ENCODE measurements around the gene RNH1. TPM values are rescaled to one million over a fixed set of nuclear protein-coding genes. Genes with fewer than 3 reads are reported as not detected.

The RNH1 gene
- total RNA-seq, 1 donor from 2014 or later: 126 TPM

- intact Hi-C loops (cut with micrococcal nuclease): no loop called here
- DNase-seq (ENCODE audit: low spot score): peak; percentile 24
- H3K4me3 Mint-ChIP-seq: peak overlapping the region; percentile 34
Observed at GRCh38 chr11:456533-456932, 50.5 kb downstream of the RNH1 start.

GRCh38 chr11:455566-456147, 51.4 kb downstream of the RNH1 start:
- Mint-ChIP-seq H3K9me3 (no peaks in the 10 kb centered on the region), H3K4me1 (ENCODE audit: low read depth) (peaks cover 34% of the 10 kb centered on the region), H3K36me3 (ENCODE audit: low read depth) (peaks cover 31% of the 10 kb centered on the region), H3K4me3 (no peak overlapping the region), H3K27ac (no peak overlapping the region), H3K27me3 (ENCODE audit: insufficient read depth) (no peaks in the 10 kb centered on the region)
- no peak for DNase-seq (ENCODE audit: low spot score)
- intact Hi-C loops (cut with micrococcal nuclease): no loop called here

More at GRCh38 chr11:456533-456932, 50.5 kb downstream of the RNH1 start:
- H3K4me1 Mint-ChIP-seq (ENCODE audit: low read depth): peaks cover 25% of the 10 kb centered on the region
- no peaks in the 10 kb centered on the region for H3K27me3 Mint-ChIP-seq (ENCODE audit: insufficient read depth)
- peak overlapping the region; percentile 66 for H3K27ac Mint-ChIP-seq
- peaks cover 31% of the 10 kb centered on the region for H3K36me3 Mint-ChIP-seq (ENCODE audit: low read depth)
- H3K9me3 Mint-ChIP-seq: no peaks in the 10 kb centered on the region

GRCh38 chr11:454801-455565, 52.1 kb downstream of the RNH1 start:
- Mint-ChIP-seq H3K36me3 (ENCODE audit: low read depth) (peaks cover 31% of the 10 kb centered on the region), H3K9me3 (no peaks in the 10 kb centered on the region), H3K4me1 (ENCODE audit: low read depth) (peaks cover 34% of the 10 kb centered on the region), H3K4me3 (no peak overlapping the region), H3K27me3 (ENCODE audit: insufficient read depth) (no peaks in the 10 kb centered on the region), H3K27ac (no peak overlapping the region)
- intact Hi-C loops (cut with micrococcal nuclease): no loop called here
- DNase-seq (ENCODE audit: low spot score): no peak

GRCh38 chr11:454043-454442, 53.0 kb downstream of the RNH1 start:
- H3K4me1 Mint-ChIP-seq (ENCODE audit: low read depth): peaks cover 34% of the 10 kb centered on the region
- H3K36me3 Mint-ChIP-seq (ENCODE audit: low read depth): peaks cover 31% of the 10 kb centered on the region
- no peak for DNase-seq (ENCODE audit: low spot score)
- no peaks in the 10 kb centered on the region for H3K9me3 Mint-ChIP-seq
- intact Hi-C loops (cut with micrococcal nuclease): no loop called here
- H3K27me3 Mint-ChIP-seq (ENCODE audit: insufficient read depth): no peaks in the 10 kb centered on the region
- no peak overlapping the region for H3K4me3 Mint-ChIP-seq
- peak overlapping the region; percentile 29 for H3K27ac Mint-ChIP-seq

- no peak for DNase-seq (ENCODE audit: low spot score)
- peaks cover 38% of the 10 kb centered on the region for H3K4me1 Mint-ChIP-seq (ENCODE audit: low read depth)
- H3K36me3 Mint-ChIP-seq (ENCODE audit: low read depth): peaks cover 31% of the 10 kb centered on the region
Observed at GRCh38 chr11:453564-453963, 53.5 kb downstream of the RNH1 start.

GRCh38 chr11:452916-453527, 54.0 kb downstream of the RNH1 start:
- no peak for DNase-seq (ENCODE audit: low spot score)
- H3K9me3 Mint-ChIP-seq: no peaks in the 10 kb centered on the region
- H3K27ac Mint-ChIP-seq: no peak overlapping the region
- intact Hi-C loops (cut with micrococcal nuclease): no loop called here
- H3K4me3 Mint-ChIP-seq: peak overlapping the region; percentile 59
- peaks cover 39% of the 10 kb centered on the region for H3K4me1 Mint-ChIP-seq (ENCODE audit: low read depth)
- peaks cover 31% of the 10 kb centered on the region for H3K36me3 Mint-ChIP-seq (ENCODE audit: low read depth)
- H3K27me3 Mint-ChIP-seq (ENCODE audit: insufficient read depth): no peaks in the 10 kb centered on the region

More at GRCh38 chr11:453564-453963, 53.5 kb downstream of the RNH1 start:
- H3K27me3 Mint-ChIP-seq (ENCODE audit: insufficient read depth): no peaks in the 10 kb centered on the region
- intact Hi-C loops (cut with micrococcal nuclease): no loop called here
- H3K27ac Mint-ChIP-seq: no peak overlapping the region
- no peaks in the 10 kb centered on the region for H3K9me3 Mint-ChIP-seq
- no peak overlapping the region for H3K4me3 Mint-ChIP-seq

- Mint-ChIP-seq H3K9me3 (no peaks in the 10 kb centered on the region), H3K4me3 (peak overlapping the region; percentile 19), H3K27ac (no peak overlapping the region), H3K36me3 (ENCODE audit: low read depth) (peaks cover 30% of the 10 kb centered on the region), H3K4me1 (ENCODE audit: low read depth) (peaks cover 34% of the 10 kb centered on the region), H3K27me3 (ENCODE audit: insufficient read depth) (no peaks in the 10 kb centered on the region)
- DNase-seq (ENCODE audit: low spot score): no peak
- intact Hi-C loops (cut with micrococcal nuclease): no loop called here
Observed at GRCh38 chr11:452203-452744, 54.8 kb downstream of the RNH1 start.

GRCh38 chr11:451738-452137, 55.3 kb downstream of the RNH1 start:
- H3K4me1 Mint-ChIP-seq (ENCODE audit: low read depth): peaks cover 29% of the 10 kb centered on the region
- no peaks in the 10 kb centered on the region for H3K9me3 Mint-ChIP-seq
- no peak overlapping the region for H3K27ac Mint-ChIP-seq
- no peak for DNase-seq (ENCODE audit: low spot score)
- intact Hi-C loops (cut with micrococcal nuclease): no loop called here
- peaks cover 26% of the 10 kb centered on the region for H3K36me3 Mint-ChIP-seq (ENCODE audit: low read depth)
- peak overlapping the region; percentile 98 for H3K4me3 Mint-ChIP-seq
- no peaks in the 10 kb centered on the region for H3K27me3 Mint-ChIP-seq (ENCODE audit: insufficient read depth)

GRCh38 chr11:450809-451451, 56.1 kb downstream of the RNH1 start:
- Mint-ChIP-seq H3K27me3 (ENCODE audit: insufficient read depth) (no peaks in the 10 kb centered on the region), H3K27ac (peak overlapping the region; percentile 95), H3K4me1 (ENCODE audit: low read depth) (peaks cover 21% of the 10 kb centered on the region), H3K4me3 (peak overlapping the region; percentile 98), H3K36me3 (ENCODE audit: low read depth) (peaks cover 21% of the 10 kb centered on the region), H3K9me3 (no peaks in the 10 kb centered on the region)
- intact Hi-C loops (cut with micrococcal nuclease): loop anchor here (1.0 kb wide), 3 partner anchors 55 to 215 kb away; partner anchors contain the start of genes LRRC56, PSMD13 and SIRT3
- DNase-seq (ENCODE audit: low spot score): peak; percentile 66

- Mint-ChIP-seq H3K27me3 (ENCODE audit: insufficient read depth) (no peaks in the 10 kb centered on the region), H3K27ac (peak within 1 kb of the TSS; percentile 95), H3K4me1 (ENCODE audit: low read depth) (peaks cover 16% of the 10 kb centered on the region), H3K36me3 (ENCODE audit: low read depth) (peaks cover 17% of the 10 kb centered on the region), H3K4me3 (peak within 1 kb of the TSS; percentile 98), H3K9me3 (no peaks in the 10 kb centered on the region)
- intact Hi-C loops (cut with micrococcal nuclease): loop anchor here (1.0 to 10.0 kb wide), 7 partner anchors 56 to 275 kb away; partner anchors contain the start of genes IFITM2, LRRC56, PSMD13 and SIRT3
- peak; percentile 94 for DNase-seq (ENCODE audit: low spot score)
Observed at GRCh38 chr11:449889-450808, 56.9 kb downstream of the RNH1 start, which contains the start of gene PTDSS2. TSS of gene PTDSS2 (plus strand) at chr11:450279. CDS start at chr11:450456, 177 bp downstream.

- H3K9me3 Mint-ChIP-seq: no peaks in the 10 kb centered on the region
Observed at GRCh38 chr11:447923-448731, 58.9 kb downstream of the RNH1 start.

More at GRCh38 chr11:447923-448731, 58.9 kb downstream of the RNH1 start:
- H3K27me3 Mint-ChIP-seq (ENCODE audit: insufficient read depth): no peaks in the 10 kb centered on the region
- peaks cover 6% of the 10 kb centered on the region for H3K36me3 Mint-ChIP-seq (ENCODE audit: low read depth)
- peaks cover 16% of the 10 kb centered on the region for H3K4me1 Mint-ChIP-seq (ENCODE audit: low read depth)
- intact Hi-C loops (cut with micrococcal nuclease): loop anchor here (1.0 to 10.0 kb wide), 7 partner anchors 33 to 277 kb away; partner anchors contain the start of gene IFITM2
- DNase-seq (ENCODE audit: low spot score): peak; percentile 92
- H3K27ac Mint-ChIP-seq: peak overlapping the region; percentile 91
- H3K4me3 Mint-ChIP-seq: peak overlapping the region; percentile 88

Data from activated T-helper 1 cell treated with anti-CD3 and anti-CD28 coated beads, Interleukin-12 subunit alpha, Interleukin-12 subunit beta, Interleukin-2, Interleukin-4 antibody, amounts not matched to agents 30 ng/mL and 10 ng/mL and 1 ng/mL, durations not matched to agents 14 hours and 24 hours and 36 hours (primary cell).